H9 (cell line): ENCODE measurements around the gene MSLN. TPM values are rescaled to one million over a fixed set of nuclear protein-coding genes. Genes with fewer than 3 reads are reported as not detected.

Source experiments
- DNase-seq: peaks from one replicate; pipeline ENCODE4 v3.0.0-alpha.2; 2017
- H2AFZ ChIP-seq: one replicate; pipeline ENCODE4 v1.6.1; 2013; ENCODE audit warnings: mild to moderate bottlenecking, low read length, control low read depth, moderate library complexity
- H2AK5ac ChIP-seq: 2 replicates; pipeline ENCODE4 v1.6.1; 2013; ENCODE audit warnings: low read length, control low read depth, mixed read lengths; ENCODE audit not compliant: insufficient read length
- H2BK120ac ChIP-seq: one replicate; pipeline ENCODE4 v1.6.1; 2013; ENCODE audit warnings: low read depth, mild to moderate bottlenecking, low read length, control low read depth, inconsistent platforms; ENCODE audit not compliant: poor library complexity, severe bottlenecking
- H2BK12ac ChIP-seq: 2 replicates; pipeline ENCODE4 v1.6.1; 2013; ENCODE audit warnings: low read length, control low read depth, mixed read lengths, low read depth; ENCODE audit not compliant: insufficient read length
- H2BK15ac ChIP-seq: 2 replicates; pipeline ENCODE4 v1.6.1; 2013; ENCODE audit warnings: low read depth, low read length, control low read depth
- H2BK20ac ChIP-seq: one replicate; pipeline ENCODE4 v1.6.1; 2013; ENCODE audit warnings: low read depth, mild to moderate bottlenecking, low read length, control low read depth, inconsistent platforms; ENCODE audit not compliant: poor library complexity, severe bottlenecking
- H2BK5ac ChIP-seq: 2 replicates; pipeline ENCODE4 v1.6.1; 2013; ENCODE audit warnings: low read length, control low read depth, mixed read lengths; ENCODE audit not compliant: insufficient read length
- H3K14ac ChIP-seq: 2 replicates; pipeline ENCODE4 v1.6.1; 2013; ENCODE audit warnings: low read length, control low read depth; ENCODE audit not compliant: insufficient read depth
- H3K18ac ChIP-seq: 2 replicates; pipeline ENCODE4 v1.6.1; 2013; ENCODE audit warnings: low read depth, mild to moderate bottlenecking, mixed read lengths, low read length, control low read depth; ENCODE audit not compliant: insufficient read length
- H3K23ac ChIP-seq: 2 replicates; pipeline ENCODE4 v1.6.1; 2013; ENCODE audit warnings: low read length, control low read depth, mixed read lengths, low read depth; ENCODE audit not compliant: insufficient read length
- H3K23me2 ChIP-seq: 2 replicates; pipeline ENCODE4 v1.6.1; 2013; ENCODE audit warnings: low read depth, mild to moderate bottlenecking, mixed read lengths, low read length, control low read depth; ENCODE audit not compliant: insufficient read length, poor library complexity, severe bottlenecking
- H3K27ac ChIP-seq: 2 replicates; pipeline ENCODE4 v1.5.1; 2013; ENCODE audit warnings: low read length, control low read depth, mixed read lengths, low read depth; ENCODE audit not compliant: insufficient read length
- H3K27me3 ChIP-seq: 2 replicates; pipeline ENCODE4 v1.6.1; 2013; ENCODE audit warnings: low read length, control low read depth, inconsistent platforms; ENCODE audit not compliant: insufficient read depth
- H3K4ac ChIP-seq: 2 replicates; pipeline ENCODE4 v1.6.1; 2013; ENCODE audit warnings: low read depth, mild to moderate bottlenecking, control low read depth, inconsistent platforms, low read length, moderate library complexity
- H3K4me1 ChIP-seq: 2 replicates; pipeline ENCODE4 v1.6.1; 2013; ENCODE audit warnings: low read length, control low read depth, inconsistent platforms; ENCODE audit not compliant: insufficient read depth
- H3K4me2 ChIP-seq: 2 replicates; pipeline ENCODE4 v1.6.1; 2013; ENCODE audit warnings: low read length, control low read depth, mixed read lengths; ENCODE audit not compliant: insufficient read length, insufficient read depth
- H3K56ac ChIP-seq: 2 replicates; pipeline ENCODE4 v1.6.1; 2013; ENCODE audit warnings: low read depth, mild to moderate bottlenecking, mixed read lengths, low read length, control low read depth; ENCODE audit not compliant: insufficient read length
- H3K79me1 ChIP-seq: 2 replicates; pipeline ENCODE4 v1.6.1; 2013; ENCODE audit warnings: low read depth, mild to moderate bottlenecking, moderate library complexity, low read length, control low read depth, inconsistent platforms; ENCODE audit not compliant: insufficient read depth, poor library complexity, severe bottlenecking
- H3K79me2 ChIP-seq: 2 replicates; pipeline ENCODE4 v1.6.1; 2013; ENCODE audit warnings: low read length, control low read depth, inconsistent platforms; ENCODE audit not compliant: insufficient read depth
- H3K9ac ChIP-seq: 2 replicates; pipeline ENCODE4 v1.6.1; 2013; ENCODE audit warnings: low read length, control low read depth, mixed read lengths; ENCODE audit not compliant: insufficient read length; ENCODE audit errors: extremely low read depth
- H3K9me3 ChIP-seq: one replicate; pipeline ENCODE4 v1.6.1; 2013; ENCODE audit warnings: low read depth, low read length, inconsistent platforms; ENCODE audit not compliant: control insufficient read depth
- H3T11ph ChIP-seq: one replicate; pipeline ENCODE4 v1.6.1; 2013; ENCODE audit warnings: mild to moderate bottlenecking, low read length, control low read depth, inconsistent platforms
- H4K20me1 ChIP-seq: one replicate; pipeline ENCODE4 v1.6.1; 2013; ENCODE audit not compliant: control insufficient read depth, insufficient read length, insufficient read depth
- H4K5ac ChIP-seq: 2 replicates; pipeline ENCODE4 v1.6.1; 2013; ENCODE audit warnings: low read depth, mild to moderate bottlenecking, mixed read lengths, low read length, control low read depth; ENCODE audit not compliant: insufficient read length
- H4K8ac ChIP-seq: replicated peaks from 2 replicates; pipeline ENCODE4 v1.6.1; 2013; ENCODE audit warnings: low read length, control low read depth, mixed read lengths, low read depth; ENCODE audit not compliant: insufficient read length
- H4K91ac ChIP-seq: 2 replicates; pipeline ENCODE4 v1.6.1; 2013; ENCODE audit warnings: low read depth, mild to moderate bottlenecking, moderate library complexity, mixed read lengths, low read length, control low read depth; ENCODE audit not compliant: insufficient read length
- H3K27ac Mint-ChIP-seq, 3 experiments: 2 replicates in 2 of 3; 3 replicates in 1 of 3; pipeline ENCODE4 v1.8.0; 2020 to 2021; ENCODE audit warnings: mixed read lengths in 3 of 3, mild to moderate bottlenecking in 1 of 3, moderate library complexity in 1 of 3
- H3K27me3 Mint-ChIP-seq: 2 replicates; pipeline ENCODE4 v1.8.0; 2021; ENCODE audit warnings: low read depth, mild to moderate bottlenecking, moderate library complexity, mixed read lengths
- H3K36me3 Mint-ChIP-seq, 3 experiments: 2 replicates in 2 of 3; 3 replicates in 1 of 3; pipeline ENCODE4 v1.8.0; 2020 to 2021; ENCODE audit warnings: low read depth in 3 of 3, mixed read lengths in 3 of 3; ENCODE audit not compliant: insufficient read depth in 1 of 3
- H3K4me1 Mint-ChIP-seq, 2 experiments: 2 replicates each; pipeline ENCODE4 v1.8.0; 2020; ENCODE audit warnings: mixed read lengths in 2 of 2
- H3K4me3 Mint-ChIP-seq, 2 experiments: 2 replicates in 1 of 2; 3 replicates in 1 of 2; pipeline ENCODE4 v1.8.0; 2020 to 2021; ENCODE audit warnings: mild to moderate bottlenecking in 2 of 2, mixed read lengths in 2 of 2, moderate library complexity in 1 of 2
- H3K9me3 Mint-ChIP-seq, 2 experiments: 2 replicates in 1 of 2; 3 replicates in 1 of 2; pipeline ENCODE4 v1.8.0; 2020; ENCODE audit warnings: mild to moderate bottlenecking in 2 of 2, mixed read lengths in 2 of 2, moderate library complexity in 1 of 2
- CTCF ChIP-seq: fragments of 200-600 bp; sonication (generic); conservative IDR thresholded peaks from 3 replicates; pipeline ENCODE4 v1.8.0; 2021; ENCODE audit warnings: antibody characterized with exemption, mild to moderate bottlenecking
- WGBS: extraction: QIAGEN DNeasy Blood & Tissue Kit; methylation state at CpG from one replicate; pipeline ENCODE4 v1.1.7; 2013; ENCODE audit warnings: missing lambda C conversion rate, low lambda C conversion rate, mixed read lengths; ENCODE audit not compliant: insufficient read length; ENCODE audit errors: extremely low coverage; 5-methylcytosine and 5-hydroxymethylcytosine counted together
- total RNA-seq: library from RNA; stranded (reverse); gene quantifications from 2 replicates; pipeline ENCODE4 v1.2.1, GENCODE V29; 2021

Gene MSLN
- total RNA-seq, 1 experiment from 2014 or later: 0.22 TPM

- H4K91ac ChIP-seq: no peak overlapping the region
- no peak overlapping the region for H2BK20ac ChIP-seq
- no peak overlapping the region for H4K5ac ChIP-seq
- Mint-ChIP-seq H3K9me3 (no peaks in the 10 kb centered on the region; a peak in 1 of 5 replicates), H3K27ac (no peak overlapping the region), H3K27me3 (peaks cover 5% of the 10 kb centered on the region), H3K4me1 (peaks cover 0 to 3% of the 10 kb centered on the region in 2 experiments; a peak in 1 of 4 replicates), H3K36me3 (no peaks in the 10 kb centered on the region), H3K4me3 (no peak overlapping the region)
- H3K9me3 ChIP-seq: no peaks in the 10 kb centered on the region
- H2BK15ac ChIP-seq: no peak overlapping the region
- H4K8ac ChIP-seq: no peak overlapping the region
- H4K20me1 ChIP-seq: no peaks in the 10 kb centered on the region
- no peak overlapping the region for H3K27ac ChIP-seq
- H2AK5ac ChIP-seq: no peak overlapping the region
- no peaks in the 10 kb centered on the region for H3K4me1 ChIP-seq
- no peaks in the 10 kb centered on the region for H3K79me1 ChIP-seq
- H3K4me2 ChIP-seq: no peak overlapping the region
- no peak overlapping the region for H2BK120ac ChIP-seq
- no peak overlapping the region for H2BK5ac ChIP-seq
- no peak overlapping the region for H3K9ac ChIP-seq
- H3K56ac ChIP-seq: no peak overlapping the region
- no peaks in the 10 kb centered on the region for H3K79me2 ChIP-seq
- no peak overlapping the region for H3K23ac ChIP-seq
- no peak overlapping the region for H2AFZ ChIP-seq
- H3K23me2 ChIP-seq: no peaks in the 10 kb centered on the region
- WGBS: no CpG with 5 or more reads among the region's 13 CpGs
- H3K4ac ChIP-seq: no peak overlapping the region
- no peak for TF ChIP-seq CTCF
- H3K27me3 ChIP-seq: no peaks in the 10 kb centered on the region
- no peak overlapping the region for H3T11ph ChIP-seq
- no peak for DNase-seq
- H3K18ac ChIP-seq: no peak overlapping the region
- no peak overlapping the region for H2BK12ac ChIP-seq
- H3K14ac ChIP-seq: no peak overlapping the region
These were observed 9.9 kb downstream of the MSLN start for GRCh38 chr16:770411-770810.
